Tibial nerve (tissue), 4 donors: ENCODE results near the gene MTCL3.

Source experiments
- DNase-seq, 2 donors: peaks; one replicate each; pipeline ENCODE4 v3.0.0-alpha.2; 2019; ENCODE audit warnings: low spot score in 2 of 2
- H3K27ac ChIP-seq, 4 donors: fragments of 200-600 bp; sonication (generic) in 3 of 4; one replicate each; pipeline ENCODE4 v1.5.1; 2017 to 2019; ENCODE audit warnings: mild to moderate bottlenecking in 1 of 4
- H3K27me3 ChIP-seq, 2 donors: fragments of 200-600 bp; sonication (generic) in 1 of 2; one replicate each; pipeline versions ENCODE4 v1.5.1 to v1.6.0; 2017 to 2019
- H3K36me3 ChIP-seq, 3 donors: fragments of 200-600 bp; sonication (generic); one replicate each; pipeline ENCODE4 v1.5.1; 2018 to 2019
- H3K4me1 ChIP-seq, 4 donors: fragments of 200-600 bp; sonication (generic) in 3 of 4; one replicate each; pipeline ENCODE4 v1.5.1; 2017 to 2019
- H3K4me3 ChIP-seq, 4 donors: fragments of 200-600 bp; sonication (generic) in 3 of 4; one replicate each; pipeline ENCODE4 v1.5.1; 2017 to 2019; ENCODE audit warnings: mild to moderate bottlenecking in 1 of 4, moderate library complexity in 1 of 4
- H3K9me3 ChIP-seq, 4 donors: fragments of 200-600 bp; sonication (generic) in 3 of 4; one replicate each; pipeline ENCODE4 v1.5.1; 2017 to 2019
- CTCF ChIP-seq, 5 experiments: fragments of 200-600 bp in 3 of 5; fragments of 450-650 bp in 2 of 5; sonication (generic) in 3 of 5; IDR thresholded peaks; one replicate each; pipeline ENCODE4 v1.5.1; 2016 to 2019; ENCODE audit warnings: antibody characterized with exemption in 5 of 5, mild to moderate bottlenecking in 3 of 5, moderate library complexity in 2 of 5
- EP300 ChIP-seq, 2 donors: sonication (generic); formaldehyde crosslinking; IDR thresholded peaks; one replicate each; pipeline ENCODE4 v1.6.1; 2017; ENCODE audit warnings: antibody characterized with exemption in 2 of 2, mild to moderate bottlenecking in 1 of 2
- POLR2A ChIP-seq, 2 donors: fragments of 450-650 bp; IDR thresholded peaks; one replicate each; pipeline ENCODE4 v1.6.1; 2017; ENCODE audit warnings: antibody characterized with exemption in 2 of 2, mild to moderate bottlenecking in 2 of 2, moderate library complexity in 2 of 2
- WGBS, 2 donors: methylation state at CpG; one replicate each; pipeline ENCODE4 v1.1.5; 2018; 5-methylcytosine and 5-hydroxymethylcytosine counted together

MTCL3 gene

GRCh38 chr6:127475823-127476176, 43.3 kb downstream of the MTCL3 start:
- no peaks in the 10 kb centered on the region for H3K4me1 ChIP-seq
- WGBS, 2 donors, result 95% methylated on average over 34 of the region's 34 CpGs
- H3K36me3 ChIP-seq, result peaks cover 0 to 20% (median 3%) of the 10 kb centered on the region in 3 donors
- no peak for DNase-seq
- H3K27me3 ChIP-seq, result no peaks in the 10 kb centered on the region
- H3K4me3 ChIP-seq, result no peak overlapping the region
- TF ChIP-seq EP300 (IDR thresholded peaks at IDR 0.05) (no peak), POLR2A (IDR thresholded peaks at IDR 0.05) (no peak), CTCF (IDR thresholded peaks at IDR 0.05) (no peak)
- H3K9me3 ChIP-seq, result no peaks in the 10 kb centered on the region
- no peak overlapping the region for H3K27ac ChIP-seq

- Histone ChIP-seq H3K27me3 (no peaks in the 10 kb centered on the region), H3K36me3 (peaks cover 0 to 20% (median 3%) of the 10 kb centered on the region in 3 donors), H3K4me3 (no peak overlapping the region), H3K9me3 (no peaks in the 10 kb centered on the region), H3K27ac (no peak overlapping the region), H3K4me1 (no peaks in the 10 kb centered on the region)
- TF ChIP-seq EP300 (IDR thresholded peaks at IDR 0.05) (no peak), CTCF (IDR thresholded peaks at IDR 0.05) (no peak), POLR2A (IDR thresholded peaks at IDR 0.05) (no peak)
- DNase-seq, result no peak
- 96% methylated on average over 81 to 82 of the region's 87 CpGs for WGBS, 2 donors
Measured at GRCh38 chr6:127475135-127475822, 43.9 kb downstream of the MTCL3 start.

GRCh38 chr6:127471379-127472255, 47.5 kb downstream of the MTCL3 start:
- TF ChIP-seq POLR2A (IDR thresholded peaks at IDR 0.05) (no peak), EP300 (IDR thresholded peaks at IDR 0.05) (no peak), CTCF (IDR thresholded peaks at IDR 0.05) (no peak)
- DNase-seq, result no peak
- no peaks in the 10 kb centered on the region for H3K9me3 ChIP-seq
- peaks cover 0 to 20% (median 3%) of the 10 kb centered on the region in 3 donors for H3K36me3 ChIP-seq
- no peak overlapping the region for H3K27ac ChIP-seq
- no peak overlapping the region for H3K4me3 ChIP-seq
- H3K4me1 ChIP-seq, result peaks cover 0 to 5% (median 0%) of the 10 kb centered on the region in 4 donors
- H3K27me3 ChIP-seq, result no peaks in the 10 kb centered on the region
- WGBS, 2 donors, result 60% methylated on average over 5 of the region's 5 CpGs

DNA sequence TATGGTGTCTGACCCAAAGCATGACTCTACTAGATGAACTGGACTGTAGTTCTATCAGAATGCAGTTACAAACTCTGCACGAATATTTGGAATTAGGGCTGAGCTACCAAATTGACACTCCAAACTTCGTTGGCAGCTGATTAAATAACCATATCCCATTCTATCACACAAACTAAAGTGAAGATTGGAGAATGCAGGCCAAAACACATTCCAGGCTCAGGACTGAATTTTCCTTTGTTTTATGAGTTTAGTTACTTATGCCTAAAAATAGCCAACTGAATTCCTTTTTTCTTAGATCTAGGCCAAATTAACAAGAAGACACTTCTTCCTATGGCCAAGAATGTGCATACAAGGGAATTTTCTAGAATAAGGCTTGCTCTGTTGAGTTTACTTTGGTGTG, 50.2 kb downstream of the MTCL3 start:
- H3K9me3 ChIP-seq, result no peaks in the 10 kb centered on the region
- no peaks in the 10 kb centered on the region for H3K27me3 ChIP-seq
- TF ChIP-seq CTCF (IDR thresholded peaks at IDR 0.05) (no peak), EP300 (IDR thresholded peaks at IDR 0.05) (no peak), POLR2A (IDR thresholded peaks at IDR 0.05) (no peak)
- peaks cover 0 to 19% (median 0%) of the 10 kb centered on the region in 4 donors for H3K4me1 ChIP-seq
- H3K36me3 ChIP-seq, result no peaks in the 10 kb centered on the region
- H3K4me3 ChIP-seq, result no peak overlapping the region
- no peak overlapping the region for H3K27ac ChIP-seq
- DNase-seq, result no peak
- WGBS, 2 donors, result 28 to 48% methylated on average over 2 of the region's 2 CpGs

GRCh38 chr6:127466416-127466815, 52.7 kb downstream of the MTCL3 start:
- 87 to 89% methylated on average over 5 of the region's 5 CpGs for WGBS, 2 donors

More at GRCh38 chr6:127466416-127466815, 52.7 kb downstream of the MTCL3 start:
- TF ChIP-seq CTCF (IDR thresholded peaks at IDR 0.05), result no peak
- Histone ChIP-seq H3K4me1 (peaks cover 0 to 28% (median 0%) of the 10 kb centered on the region in 4 donors), H3K36me3 (no peaks in the 10 kb centered on the region), H3K27me3 (no peaks in the 10 kb centered on the region), H3K9me3 (no peaks in the 10 kb centered on the region), H3K27ac (no peak overlapping the region), H3K4me3 (no peak overlapping the region)
- DNase-seq, result no peak
